ENCODE measurements around the gene NSFL1C. TPM values are rescaled to one million over a fixed set of nuclear protein-coding genes. Genes with fewer than 3 reads are reported as not detected.

NSFL1C gene
- total RNA-seq, 4 donors from 2014 or later, result 14.7 to 51.2 (median 48.8) TPM

GRCh38 chr20:1474325-1474724 lies 7.7 kb upstream of the NSFL1C start:
- H3K4me1 ChIP-seq, result peaks cover 0 to 21% (median 9%) of the 10 kb centered on the region in 4 donors
- no peak for TF ChIP-seq CTCF (IDR thresholded peaks at IDR 0.05)
- no peak for TF ChIP-seq POLR2A (IDR thresholded peaks at IDR 0.05)
- TF ChIP-seq EP300 (IDR thresholded peaks at IDR 0.05; ENCODE audit: low read depth), result no peak
- no peak for TF ChIP-seq POLR2AphosphoS5 (IDR thresholded peaks at IDR 0.05)
- H3K27ac ChIP-seq, result no peak overlapping the region
- no peak for DNase-seq
- no peaks in the 10 kb centered on the region for H3K36me3 ChIP-seq
- intact Hi-C loops (cut with DNase I; ENCODE audit: low total_unique reads) (no loop called here), in situ Hi-C loops (cut with MboI; ENCODE audit: low pct_ligation_motif_present in 1 of 4, low pct_unique_long_range_greater_than_20kb in 1 of 4, low sequenced_read_pairs in 3 of 4) (loop anchor here in 3 of 4 donors (25.0 kb wide), 2 partner anchors 337 to 362 kb away; partner anchors contain the start of gene PSMF1 (in 2 of the 3))
- no peaks in the 10 kb centered on the region for H3K27me3 ChIP-seq
- 83 to 94% methylated on average over 2 to 8 of the region's 8 CpGs for WGBS, 2 donors (ENCODE audit: low coverage in 1 of 2)
- no peaks in the 10 kb centered on the region for H3K9me3 ChIP-seq
- H3K4me3 ChIP-seq, result no peak overlapping the region

DNA sequence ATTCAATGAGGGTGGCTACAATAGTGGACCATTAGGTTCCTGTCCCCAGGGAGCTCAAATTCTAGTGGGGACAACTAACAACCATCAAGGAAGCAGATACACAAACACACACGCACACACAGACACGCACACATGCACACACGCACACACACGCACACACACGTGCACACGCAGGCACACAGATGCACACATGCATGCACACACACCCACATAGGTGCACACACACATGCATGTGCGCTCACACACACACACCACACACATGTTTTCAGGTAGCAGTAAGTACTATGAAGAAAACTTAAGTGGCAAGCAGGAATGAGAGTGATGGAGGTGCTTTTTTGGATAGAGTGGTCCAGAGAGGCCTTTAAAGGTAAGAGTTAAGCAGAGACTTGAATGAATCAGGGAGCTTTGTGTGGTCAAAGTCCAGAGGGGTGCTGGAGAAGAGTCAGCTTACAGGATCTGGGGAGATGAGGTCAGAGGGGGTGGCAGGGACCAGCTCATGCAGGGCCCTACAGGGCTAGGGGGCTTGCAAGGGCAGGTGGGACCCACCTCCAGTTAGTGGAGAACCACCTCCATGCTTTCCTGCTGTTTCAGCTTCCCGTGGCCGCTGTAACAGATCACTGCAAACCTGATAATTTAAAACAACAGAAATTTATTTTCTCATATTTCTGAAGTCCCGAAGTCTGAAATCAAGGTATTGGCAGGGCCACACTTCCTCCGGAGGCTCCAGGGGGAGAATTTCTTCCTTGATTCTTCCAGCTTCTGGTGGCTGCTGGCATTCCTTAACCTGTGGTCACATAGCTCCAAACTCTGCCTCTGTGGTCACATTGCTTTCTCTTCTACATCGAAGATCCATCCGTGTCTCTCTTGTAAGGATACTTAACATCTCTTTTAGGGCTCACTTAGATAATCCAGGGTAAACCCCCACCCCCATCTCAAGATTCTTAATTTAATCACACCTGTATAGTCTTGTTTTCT lies 6.9 kb upstream of the NSFL1C start:
- in situ Hi-C loops (cut with MboI; ENCODE audit: low pct_ligation_motif_present in 1 of 4, low pct_unique_long_range_greater_than_20kb in 1 of 4, low sequenced_read_pairs in 3 of 4), result loop anchor here in 3 of 4 donors (25.0 kb wide), 2 partner anchors 336 to 361 kb away; partner anchors contain the start of gene PSMF1 (in 2 of the 3)
- no peaks in the 10 kb centered on the region for H3K9me3 ChIP-seq
- no peak for DNase-seq
- no peaks in the 10 kb centered on the region for H3K27me3 ChIP-seq
- H3K4me3 ChIP-seq, result no peak overlapping the region
- peaks cover 0 to 28% (median 15%) of the 10 kb centered on the region in 4 donors for H3K4me1 ChIP-seq
- H3K36me3 ChIP-seq, result no peaks in the 10 kb centered on the region
- H3K27ac ChIP-seq, result no peak overlapping the region
- WGBS, 2 donors (ENCODE audit: low coverage in 1 of 2), result 80 to 87% methylated on average over 12 to 13 of the region's 13 CpGs
- TF ChIP-seq POLR2A (IDR thresholded peaks at IDR 0.05) (no peak), EP300 (IDR thresholded peaks at IDR 0.05; ENCODE audit: low read depth) (no peak), CTCF (IDR thresholded peaks at IDR 0.05) (no peak), POLR2AphosphoS5 (IDR thresholded peaks at IDR 0.05) (no peak)
- intact Hi-C loops (cut with DNase I; ENCODE audit: low total_unique reads), result no loop called here

DNA sequence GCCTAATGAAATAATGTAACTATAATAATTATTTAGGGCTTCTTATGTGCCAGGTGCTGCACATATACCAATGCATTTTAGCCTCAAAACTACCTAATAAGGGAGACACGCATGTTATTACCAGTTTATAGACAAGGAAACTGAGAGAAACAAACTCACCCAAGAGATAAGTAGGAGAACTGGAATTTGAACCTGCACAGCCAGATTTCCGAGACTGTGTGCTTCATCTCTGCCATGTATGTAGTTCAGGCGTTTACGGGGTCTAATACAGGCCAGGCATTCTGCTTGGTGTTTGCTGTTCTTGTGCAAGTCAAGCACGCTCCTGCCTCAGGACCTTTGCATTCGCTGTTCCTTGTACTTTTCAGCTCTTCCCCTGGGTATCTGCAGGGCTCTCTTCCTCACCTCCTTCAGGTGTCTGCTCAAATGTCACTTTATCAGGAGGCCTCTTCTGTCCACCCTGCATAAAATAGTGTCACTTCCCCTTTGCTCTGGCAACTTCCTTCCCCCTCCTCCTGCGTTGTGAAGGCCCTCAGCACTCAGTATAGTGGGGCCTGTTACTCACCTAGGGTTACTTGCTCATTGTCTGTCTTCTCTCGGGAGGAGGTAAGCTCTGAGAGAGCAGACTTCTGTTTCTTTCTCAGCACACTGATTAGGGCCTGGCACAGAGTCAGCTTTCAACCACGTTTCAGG lies 6.1 kb upstream of the NSFL1C start:
- intact Hi-C loops (cut with DNase I; ENCODE audit: low total_unique reads), result no loop called here
- TF ChIP-seq POLR2AphosphoS5 (IDR thresholded peaks at IDR 0.05) (no peak), CTCF (IDR thresholded peaks at IDR 0.05) (no peak), POLR2A (IDR thresholded peaks at IDR 0.05) (no peak), EP300 (IDR thresholded peaks at IDR 0.05; ENCODE audit: low read depth) (no peak)

GRCh38 chr20:1471242-1471641 lies 4.6 kb upstream of the NSFL1C start:
- in situ Hi-C loops (cut with MboI; ENCODE audit: low pct_ligation_motif_present in 1 of 4, low pct_unique_long_range_greater_than_20kb in 1 of 4, low sequenced_read_pairs in 3 of 4) (loop anchor here in 3 of 4 donors (25.0 kb wide), 2 partner anchors 334 to 359 kb away; partner anchors contain the start of gene PSMF1 (in 2 of the 3)), intact Hi-C loops (cut with DNase I; ENCODE audit: low total_unique reads) (no loop called here)
- no peaks in the 10 kb centered on the region for H3K27me3 ChIP-seq
- 95 to 100% methylated on average over 1 to 2 of the region's 2 CpGs for WGBS, 2 donors (ENCODE audit: low coverage in 1 of 2)
- TF ChIP-seq POLR2AphosphoS5 (IDR thresholded peaks at IDR 0.05) (no peak), EP300 (IDR thresholded peaks at IDR 0.05; ENCODE audit: low read depth) (no peak), CTCF (IDR thresholded peaks at IDR 0.05) (no peak), POLR2A (IDR thresholded peaks at IDR 0.05) (no peak)
- no peaks in the 10 kb centered on the region for H3K36me3 ChIP-seq
- H3K4me1 ChIP-seq, result peaks cover 0 to 41% (median 19%) of the 10 kb centered on the region in 4 donors
- H3K4me3 ChIP-seq, result no peak overlapping the region
- no peak for DNase-seq
- H3K9me3 ChIP-seq, result no peaks in the 10 kb centered on the region
- H3K27ac ChIP-seq, result no peak overlapping the region

More for the DNA sequence above, 6.1 kb upstream of the NSFL1C start:
- in situ Hi-C loops (cut with MboI; ENCODE audit: low pct_ligation_motif_present in 1 of 4, low pct_unique_long_range_greater_than_20kb in 1 of 4, low sequenced_read_pairs in 3 of 4), result loop anchor here in 3 of 4 donors (25.0 kb wide), 2 partner anchors 335 to 360 kb away; partner anchors contain the start of gene PSMF1 (in 2 of the 3)
- no peaks in the 10 kb centered on the region for H3K36me3 ChIP-seq
- H3K27me3 ChIP-seq, result no peaks in the 10 kb centered on the region
- peaks cover 0 to 34% (median 16%) of the 10 kb centered on the region in 4 donors for H3K4me1 ChIP-seq
- WGBS, 2 donors (ENCODE audit: low coverage in 1 of 2), result 60 to 75% methylated on average over 5 to 9 of the region's 9 CpGs
- DNase-seq, result no peak
- H3K27ac ChIP-seq, result no peak overlapping the region
- H3K9me3 ChIP-seq, result no peaks in the 10 kb centered on the region
- no peak overlapping the region for H3K4me3 ChIP-seq
